NCI-H1417 treated with DMSO at 0.1 percent for 48 hours (cell line): Measurements from ENCODE around the gene PRKN.

ENCODE experiments used
- DNase-seq: peaks from one replicate; lab custom pipeline; 2025; lab: John Stamatoyannopoulos, UW

Gene PRKN

GRCh38 chr6:161412795-161413194, 1314.8 kb downstream of the PRKN start:
- DNase-seq = no peak

- DNase-seq = no peak
These were observed 1316.2 kb downstream of the PRKN start for GRCh38 chr6:161411265-161411944.

- no peak for DNase-seq
These were observed 1316.8 kb downstream of the PRKN start for GRCh38 chr6:161410736-161411135.

GRCh38 chr6:161410076-161410475, 1317.5 kb downstream of the PRKN start:
- DNase-seq = no peak

GRCh38 chr6:161409353-161409752, 1318.2 kb downstream of the PRKN start:
- no peak for DNase-seq

GRCh38 chr6:161408041-161408440, 1319.5 kb downstream of the PRKN start:
- DNase-seq = no peak

- DNase-seq = no peak
These were observed 1320.0 kb downstream of the PRKN start for GRCh38 chr6:161407581-161407980.

- DNase-seq = peak; percentile 12
These were observed 1320.5 kb downstream of the PRKN start for GRCh38 chr6:161407115-161407514.

GRCh38 chr6:161406646-161407045, 1320.9 kb downstream of the PRKN start:
- no peak for DNase-seq

- DNase-seq = no peak
These were observed 1322.1 kb downstream of the PRKN start for GRCh38 chr6:161405418-161405817.

- DNase-seq = no peak
These were observed 1323.8 kb downstream of the PRKN start for GRCh38 chr6:161403717-161404116.

GRCh38 chr6:161401587-161402309, 1325.8 kb downstream of the PRKN start:
- no peak for DNase-seq

- DNase-seq = no peak
These were observed 1326.9 kb downstream of the PRKN start for GRCh38 chr6:161400671-161401070.

GRCh38 chr6:161396539-161396938, 1331.0 kb downstream of the PRKN start:
- DNase-seq = no peak

- DNase-seq = no peak
These were observed 1331.8 kb downstream of the PRKN start for GRCh38 chr6:161395716-161396231.

GRCh38 chr6:161394437-161394836, 1333.1 kb downstream of the PRKN start:
- DNase-seq = no peak

- peak; percentile 27 for DNase-seq
These were observed 1333.7 kb downstream of the PRKN start for GRCh38 chr6:161393839-161394364.

- no peak for DNase-seq
These were observed 1334.3 kb downstream of the PRKN start for GRCh38 chr6:161393292-161393691.

- no peak for DNase-seq
These were observed 1337.8 kb downstream of the PRKN start for GRCh38 chr6:161389756-161390155.

GRCh38 chr6:161383951-161384350, 1343.6 kb downstream of the PRKN start:
- DNase-seq = no peak

- DNase-seq = no peak
These were observed 1347.6 kb downstream of the PRKN start for GRCh38 chr6:161379834-161380582.

GRCh38 chr6:161378115-161378514, 1349.5 kb downstream of the PRKN start:
- DNase-seq = no peak
